GM12801 (cell line): ENCODE results near the gene SNW1.

Experiments used
- CTCF ChIP-seq: IDR thresholded peaks from one replicate; pipeline ENCODE4 v1.5.1; 2011; ENCODE audit warnings: control low read depth; ENCODE audit not compliant: insufficient read length; ENCODE audit errors: extremely low read depth

The SNW1 gene

GRCh38 chr14:77760381-77761204, at the start of gene SNW1:
TSS of gene SNW1 (minus strand) at chr14:77761156. CDS start at chr14:77761127, 29 bp downstream.
- no peak for TF ChIP-seq CTCF

GRCh38 chr14:77809011-77809410, 48.1 kb upstream of the SNW1 start:
- TF ChIP-seq CTCF = no peak

- no peak for TF ChIP-seq CTCF
Measured at GRCh38 chr14:77808250-77808649, 47.3 kb upstream of the SNW1 start.

GRCh38 chr14:77805706-77806105, 44.8 kb upstream of the SNW1 start:
- no peak for TF ChIP-seq CTCF

GRCh38 chr14:77804592-77804991, 43.6 kb upstream of the SNW1 start:
- no peak for TF ChIP-seq CTCF

GRCh38 chr14:77800814-77801213, 39.9 kb upstream of the SNW1 start:
- no peak for TF ChIP-seq CTCF

GRCh38 chr14:77799863-77800730, 39.1 kb upstream of the SNW1 start, which contains the start of gene ADCK1:
TSS of gene ADCK1 (plus strand) at chr14:77800109. CDS start at chr14:77818979, 18,870 bp downstream.
- TF ChIP-seq CTCF = no peak
